HCT116 (cell line): Measurements from ENCODE around the gene SPTLC1. TPM values are rescaled to one million over a fixed set of nuclear protein-coding genes. Genes with fewer than 3 reads are reported as not detected.

Experiments
- ATAC-seq: fragments of 200-7000 bp; cut with Tn5 transposase; 2 replicates; pipeline ENCODE4 v1.9.1; 2020; ENCODE audit warnings: mild to moderate bottlenecking, moderate library complexity
- BruUV-seq: library from RNA; stranded (reverse); fragments of 400-500 nt; replicated peaks from 2 replicates; lab custom pipeline; 2021; lab: Mats Ljungman, UMichigan
- CTCF ChIA-PET: fragments of 300-600 bp; sonication (Branson Sonifier 250); formaldehyde crosslinking; loops from one replicate; lab custom pipeline; 2021; ENCODE audit warnings: antibody characterized with exemption; lab: Charles Lee
- POLR2A ChIA-PET: fragments of 300-600, 350-600 bp; sonication (Branson Sonifier 250); formaldehyde crosslinking; loops from one replicate; lab custom pipeline; 2021; ENCODE audit warnings: antibody characterized with exemption; lab: Charles Lee
- RAD21 ChIA-PET, 2 experiments: fragments of 300-600 bp; sonication (Branson Sonifier 250); formaldehyde crosslinking; loops; one replicate each; lab custom pipeline; 2023; ENCODE audit warnings: low total read pairs in 2 of 2; ENCODE audit not compliant: uncharacterized antibody in 2 of 2, unreplicated experiment in 2 of 2, low non-redundant PET in 1 of 2; lab: Charles Lee
- DNase-seq: peaks from one replicate; pipeline ENCODE4 v3.0.0-alpha.2; 2010; ENCODE audit warnings: low read depth, low spot score
- H2AFZ ChIP-seq: fragments of 200-600 bp; shearing (Covaris generic), sonication (generic); 2 replicates; pipeline ENCODE4 v1.6.1; 2017; ENCODE audit warnings: low read depth, mixed run types, mixed read lengths, antibody characterized with exemption, low read length; ENCODE audit not compliant: poor library complexity, severe bottlenecking
- H3K27ac ChIP-seq: 2 replicates; pipeline ENCODE4 v1.5.1; 2012; ENCODE audit warnings: low read depth, low read length
- H3K27me3 ChIP-seq: fragments of 200-600 bp; sonication (generic); 2 replicates; pipeline ENCODE4 v1.6.1; 2016; ENCODE audit warnings: mixed run types, low read length, mixed read lengths; ENCODE audit not compliant: insufficient read depth
- H3K36me3 ChIP-seq, 2 experiments: fragments of 200-500 bp in 1 of 2; fragments of 200-600 bp in 1 of 2; sonication (Bioruptor generic) in 1 of 2; sonication (generic) in 1 of 2; 2 replicates each; pipeline versions ENCODE4 v1.5.1 to v1.6.1; 2014 to 2016; ENCODE audit warnings: low read length in 2 of 2, inconsistent platforms in 1 of 2, mixed read lengths in 1 of 2, mixed run types in 1 of 2; ENCODE audit not compliant: insufficient read depth in 2 of 2, control insufficient read depth in 1 of 2
- H3K4me1 ChIP-seq, 2 experiments: fragments of 200-600 bp in 1 of 2; sonication (generic) in 1 of 2; 2 replicates each; pipeline versions ENCODE4 v1.5.1 to v1.6.1; 2012 to 2017; ENCODE audit warnings: low read length in 2 of 2, inconsistent platforms in 1 of 2, mild to moderate bottlenecking in 1 of 2, mixed read lengths in 1 of 2, mixed run types in 1 of 2, moderate library complexity in 1 of 2; ENCODE audit not compliant: insufficient read depth in 2 of 2, control insufficient read depth in 1 of 2
- H3K4me2 ChIP-seq: fragments of 200-600 bp; sonication (generic); 2 replicates; pipeline ENCODE4 v1.6.1; 2017; ENCODE audit warnings: mixed run types, low read length, mixed read lengths
- H3K4me3 ChIP-seq, 2 experiments: fragments of 200-600 bp in 1 of 2; sonication (generic) in 1 of 2; replicated peaks in 1 of 2; 2 replicates each; pipeline ENCODE4 v1.5.1; 2011 to 2016; ENCODE audit warnings: low read length in 2 of 2, control low read depth in 1 of 2, low read depth in 1 of 2, mild to moderate bottlenecking in 1 of 2, mixed read lengths in 1 of 2, mixed run types in 1 of 2
- H3K79me2 ChIP-seq: fragments of 200-600 bp; sonication (generic); 2 replicates; pipeline ENCODE4 v1.6.1; 2017; ENCODE audit warnings: mild to moderate bottlenecking, mixed run types, low read length, moderate library complexity, mixed read lengths; ENCODE audit not compliant: insufficient read depth
- H3K9ac ChIP-seq: fragments of 200-600 bp; sonication (generic); 2 replicates; pipeline ENCODE4 v1.6.1; 2016; ENCODE audit warnings: low read length, mixed read lengths
- H3K9me2 ChIP-seq: fragments of 200-600 bp; sonication (generic), shearing (Covaris generic); 2 replicates; pipeline ENCODE4 v1.6.1; 2017; ENCODE audit warnings: mixed run types, mild to moderate bottlenecking, moderate library complexity; ENCODE audit not compliant: insufficient read depth
- H3K9me3 ChIP-seq, 2 experiments: fragments of 200-500 bp in 1 of 2; fragments of 200-600 bp in 1 of 2; sonication (Bioruptor generic) in 1 of 2; sonication (generic) in 1 of 2; 2 replicates each; pipeline ENCODE4 v1.6.1; 2014 to 2017; ENCODE audit warnings: low read length in 2 of 2, mixed read lengths in 2 of 2, inconsistent platforms in 1 of 2, low read depth in 1 of 2, mild to moderate bottlenecking in 1 of 2, mixed run types in 1 of 2, moderate library complexity in 1 of 2; ENCODE audit not compliant: control insufficient read depth in 1 of 2, insufficient read depth in 1 of 2
- H4K20me1 ChIP-seq: fragments of 200-600 bp; sonication (generic), shearing (Covaris generic); 2 replicates; pipeline ENCODE4 v1.6.1; 2017; ENCODE audit warnings: mixed run types, mild to moderate bottlenecking, moderate library complexity; ENCODE audit not compliant: insufficient read depth
- ATF3 ChIP-seq: IDR thresholded peaks from 2 replicates; pipeline ENCODE4 v1.6.1; 2012
- CTCF ChIP-seq, 3 experiments: fragments of 200-600 bp in 1 of 3; sonication (generic) in 1 of 3; IDR thresholded peaks in 2 of 3; conservative IDR thresholded peaks in 1 of 3; 2 replicates each; pipeline ENCODE4 v1.5.1; 2012 to 2017; ENCODE audit warnings: low read depth in 2 of 3, low read length in 2 of 3, antibody characterized with exemption in 1 of 3, borderline replicate concordance in 1 of 3, control low read depth in 1 of 3, mild to moderate bottlenecking in 1 of 3, mixed read lengths in 1 of 3, mixed run types in 1 of 3, moderate library complexity in 1 of 3; ENCODE audit not compliant: insufficient read depth in 1 of 3
- EGR1 ChIP-seq: IDR thresholded peaks from 2 replicates; pipeline ENCODE4 v1.6.1; 2012; ENCODE audit warnings: low read depth
- ELF1 ChIP-seq: IDR thresholded peaks from 2 replicates; pipeline ENCODE4 v1.6.1; 2012; ENCODE audit warnings: low read depth, borderline replicate concordance
- EZH2 ChIP-seq: fragments of 200-600 bp; sonication (generic); IDR thresholded peaks from 2 replicates; pipeline ENCODE4 v1.6.1; 2017; ENCODE audit warnings: antibody characterized with exemption, mixed run types
- FOSL1 ChIP-seq: IDR thresholded peaks from 2 replicates; pipeline ENCODE4 v1.6.1; 2012; ENCODE audit warnings: low read depth
- JUND ChIP-seq: IDR thresholded peaks from 2 replicates; pipeline ENCODE4 v1.6.1; 2012
- MAX ChIP-seq: IDR thresholded peaks from 2 replicates; pipeline ENCODE4 v1.6.1; 2012
- SIN3A ChIP-seq: IDR thresholded peaks from 2 replicates; pipeline ENCODE4 v1.6.1; 2012; ENCODE audit warnings: low read depth
- TCF7L2 ChIP-seq: IDR thresholded peaks from 2 replicates; pipeline ENCODE4 v1.7.0; 2011; ENCODE audit warnings: borderline replicate concordance, inconsistent platforms; ENCODE audit not compliant: insufficient read depth, insufficient read length; ENCODE audit errors: extremely low read depth
- YY1 ChIP-seq: IDR thresholded peaks from 2 replicates; pipeline ENCODE4 v1.6.1; 2011; ENCODE audit warnings: low read length, low read depth, moderate library complexity, mild to moderate bottlenecking; ENCODE audit not compliant: insufficient replicate concordance; ENCODE audit errors: extremely low read depth
- ZBTB33 ChIP-seq: IDR thresholded peaks from 2 replicates; pipeline ENCODE4 v1.6.1; 2011; ENCODE audit warnings: mild to moderate bottlenecking, low read length, moderate library complexity; ENCODE audit not compliant: insufficient replicate concordance; ENCODE audit errors: extremely low read depth
- intact Hi-C: fragments of 100-400 bp; cut with micrococcal nuclease; formaldehyde crosslinking; loops from 2 replicates; pipeline ENCODE4 v1.10.0; 2022
- total RNA-seq: library from RNA; stranded (reverse); gene quantifications from one replicate; pipeline ENCODE4 v1.2.1, GENCODE V29; 2021; ENCODE audit not compliant: unreplicated experiment

The SPTLC1 gene
- total RNA-seq, 1 experiment from 2014 or later: 81.7 TPM

- TF ChIP-seq ZBTB33: no peak
- TF ChIP-seq FOSL1: peak; percentile 93
- TF ChIP-seq ELF1: no peak
Observed at GRCh38 chr9:92100237-92100911, 14.8 kb downstream of the SPTLC1 start (continued).

- peaks cover 58 to 85% of the 10 kb centered on the region in 2 experiments for H3K4me1 ChIP-seq
- TSS peak; percentile 100 for BruUV-seq
- H3K9me3 ChIP-seq: no peaks in the 10 kb centered on the region
- intact Hi-C loops: loop anchor here (10.0 kb wide), 1 partner anchor 324 kb away; no protein-coding TSS in a partner anchor
- H3K9me2 ChIP-seq: no peaks in the 10 kb centered on the region
- H3K4me2 ChIP-seq: peak overlapping the region; percentile 88
- DNase-seq: no peak
- no peaks in the 10 kb centered on the region for H3K36me3 ChIP-seq
- H2AFZ ChIP-seq: no peak overlapping the region
- ChIA-PET CTCF (no interaction called here), RAD21 (interaction anchor here in 1 of 2 experiments (0.6 kb wide), 1 partner anchor 39 kb away, joined by 3 read pairs; no protein-coding TSS in a partner anchor), POLR2A (interaction anchor here (0.7 kb wide), 1 partner anchor 357 kb away, joined by 3 read pairs; no protein-coding TSS in a partner anchor)
- H3K79me2 ChIP-seq: peaks cover 71% of the 10 kb centered on the region
- H3K27ac ChIP-seq: peak overlapping the region; percentile 86; the same call in 1 of the 2 replicates
- H3K9ac ChIP-seq: peak overlapping the region; percentile 62
- H3K27me3 ChIP-seq: no peaks in the 10 kb centered on the region
- no peak for ATAC-seq
- peak overlapping the region in 1 of 2 experiments; percentile 18; a peak in 1 of 4 replicates for H3K4me3 ChIP-seq
- no peaks in the 10 kb centered on the region for H4K20me1 ChIP-seq
- TF ChIP-seq CTCF (IDR thresholded peaks at IDR 0.05 in 2 of 3, conservative IDR thresholded peaks at IDR 0.05 in 1 of 3; ENCODE audit: borderline replicate concordance in 1 of 3, insufficient read depth in 1 of 3, low read depth in 2 of 3, low read length in 2 of 3) (no peak), JUND (no peak), ZBTB33 (no peak), EGR1 (no peak), SIN3A (no peak), ATF3 (no peak), MAX (no peak), TCF7L2 (no peak), YY1 (no peak), ELF1 (no peak), EZH2 (no peak)
Observed at GRCh38 chr9:92098638-92099037, 16.6 kb downstream of the SPTLC1 start.
